GM19351 (cell line): ENCODE measurements around the gene PRAMEF1.
"Not testable (repeated sequence)": the region's sequence is repeated elsewhere in the genome, so short reads cannot be mapped to it uniquely, and the experiment has no call there.

Source experiments
- ATAC-seq: cut with Tn5 transposase; IDR thresholded peaks from one replicate; pipeline ENCODE4 v1.9.1; 2021; ENCODE audit warnings: mild to moderate bottlenecking, moderate library complexity; ENCODE audit not compliant: unreplicated experiment

PRAMEF1 gene

DNA sequence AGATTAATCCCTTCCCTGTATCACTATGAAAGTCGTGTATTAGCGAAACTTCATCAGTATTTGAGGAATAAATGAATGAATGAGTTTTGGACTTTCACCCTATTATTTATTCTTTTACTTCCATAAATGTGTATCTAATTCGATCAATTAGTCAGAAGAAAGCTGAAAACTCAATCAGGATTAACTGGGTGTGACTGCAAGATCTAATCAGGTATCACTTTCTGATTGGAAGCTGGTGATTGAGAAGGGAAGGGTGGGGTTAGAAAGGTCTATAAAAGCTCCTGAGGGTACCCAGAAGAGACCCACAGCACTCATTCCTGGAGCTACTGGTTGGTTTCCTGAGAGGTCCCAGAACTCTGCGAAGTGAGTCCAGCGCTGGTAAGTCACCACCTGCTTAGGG lies at the start of gene PRAMEF1:
PRAMEF1 (plus strand) TSS at position 301 of the 400 bp plus-strand sequence. CDS start 1,831 bp downstream, outside the sequence.
- ATAC-seq: not testable (repeated sequence)

DNA sequence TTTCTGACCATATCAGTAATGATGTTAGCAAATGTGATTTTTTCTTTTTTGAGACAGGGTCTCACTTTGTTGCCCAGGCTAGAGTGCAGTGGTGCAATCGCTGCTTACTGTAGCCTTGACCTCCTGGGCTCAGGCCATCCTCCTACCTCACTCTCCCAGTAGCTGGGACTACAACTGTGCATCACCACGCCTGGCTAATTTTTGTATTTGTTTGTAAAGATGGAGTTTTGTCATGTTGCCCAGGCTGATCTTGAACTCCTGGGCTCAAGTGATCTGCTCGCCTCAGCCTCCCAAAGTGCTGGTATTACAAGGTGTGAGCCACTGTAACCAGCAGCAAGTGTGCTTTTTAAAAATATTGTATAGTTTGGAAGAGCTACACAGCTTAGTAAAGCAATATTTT lies 49.3 kb upstream of the PRAMEF1 start:
- ATAC-seq: no peak

GRCh38 chr1:12745126-12745991 lies 45.8 kb upstream of the PRAMEF1 start:
- ATAC-seq: no peak

- ATAC-seq: peak; percentile 54
These were observed 45.2 kb upstream of the PRAMEF1 start, which contains the start of gene CFAP107 for GRCh38 chr1:12745992-12746323. TSS of gene CFAP107 (plus strand) at chr1:12746200. CDS start at chr1:12746431, 231 bp downstream.

DNA sequence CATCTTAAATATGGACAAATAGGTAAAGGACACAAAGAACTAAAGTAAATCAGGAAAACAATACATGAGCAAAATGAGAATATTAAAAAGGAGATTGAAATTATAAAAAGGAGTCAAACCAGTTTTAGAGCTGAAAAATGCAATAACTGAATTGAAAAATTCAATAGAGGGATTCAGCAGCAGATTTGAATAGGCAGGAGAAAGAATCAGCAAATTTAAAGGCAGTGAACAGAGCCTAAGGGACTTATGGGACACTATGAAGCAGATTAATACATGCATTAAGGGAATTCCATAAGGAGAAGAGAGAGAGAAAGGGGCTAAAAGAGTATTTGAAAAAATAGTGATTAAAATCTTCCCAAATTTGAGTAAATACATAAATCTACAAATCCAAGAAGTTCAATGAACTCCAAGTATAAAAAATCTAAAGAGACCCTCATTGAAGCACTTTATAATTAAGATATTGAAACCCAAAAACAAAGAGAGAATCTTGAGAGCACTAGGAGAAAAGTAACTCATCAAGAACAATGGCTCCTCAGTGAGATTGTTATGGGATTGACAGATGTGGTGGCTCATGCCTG lies 42.3 kb upstream of the PRAMEF1 start:
- ATAC-seq: no peak

- ATAC-seq: no peak
These were observed 36.5 kb upstream of the PRAMEF1 start for GRCh38 chr1:12754738-12755137.

GRCh38 chr1:12756273-12756672 lies 34.9 kb upstream of the PRAMEF1 start:
- ATAC-seq: no peak

GRCh38 chr1:12756768-12757413 lies 34.3 kb upstream of the PRAMEF1 start:
- ATAC-seq: no peak

GRCh38 chr1:12757836-12758235 lies 33.4 kb upstream of the PRAMEF1 start:
- no peak for ATAC-seq

DNA sequence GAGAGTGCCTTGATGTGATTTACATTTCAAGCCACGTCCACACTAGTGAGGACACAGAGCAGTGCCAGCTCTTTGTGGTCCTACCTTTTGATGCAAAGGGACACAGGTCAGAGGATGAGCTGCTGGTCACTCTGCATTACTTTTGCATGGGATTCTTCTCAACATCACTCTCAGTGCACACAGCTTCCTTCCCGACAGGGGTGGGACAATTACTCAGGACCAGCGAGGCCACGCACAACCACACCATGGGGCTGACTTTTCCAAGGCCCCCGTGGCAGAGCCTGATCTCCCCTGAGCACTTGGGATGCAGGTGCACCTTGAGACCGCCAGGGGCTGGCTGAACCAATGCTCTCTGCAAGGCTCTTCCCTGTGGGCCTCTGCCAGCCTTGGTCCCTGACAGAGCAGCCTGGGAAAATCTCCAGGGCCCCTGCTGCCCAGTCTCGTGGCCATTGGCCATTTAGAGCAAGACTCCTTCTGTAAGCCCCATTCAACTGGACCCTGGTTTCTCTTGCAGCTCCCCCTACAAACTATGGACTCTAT lies 30.9 kb upstream of the PRAMEF1 start:
- no peak for ATAC-seq

DNA sequence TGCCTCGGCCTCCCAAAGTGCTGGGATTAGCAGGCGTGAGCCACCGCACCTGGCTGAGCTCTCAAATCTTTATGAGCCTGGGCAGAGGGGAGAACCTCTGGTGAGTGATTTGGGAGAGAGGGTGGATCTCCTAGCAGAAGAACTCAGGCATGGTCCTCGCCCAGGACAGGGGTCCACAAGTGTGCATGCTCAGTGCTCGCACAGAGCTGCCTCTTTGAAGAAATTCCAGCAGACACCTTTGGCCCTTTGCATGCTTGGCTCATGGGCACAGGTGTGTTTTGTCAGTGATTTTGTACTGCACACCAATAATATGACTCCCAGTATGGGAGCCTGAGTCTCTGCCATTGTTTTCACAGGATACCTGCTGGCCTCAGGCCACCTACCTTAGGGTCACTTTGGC lies 29.4 kb upstream of the PRAMEF1 start:
- no peak for ATAC-seq

GRCh38 chr1:12762766-12763165 lies 28.4 kb upstream of the PRAMEF1 start:
- no peak for ATAC-seq

- no peak for ATAC-seq
These were observed 27.7 kb upstream of the PRAMEF1 start for GRCh38 chr1:12763479-12763878.

GRCh38 chr1:12764016-12764415 lies 27.2 kb upstream of the PRAMEF1 start:
- ATAC-seq: no peak

DNA sequence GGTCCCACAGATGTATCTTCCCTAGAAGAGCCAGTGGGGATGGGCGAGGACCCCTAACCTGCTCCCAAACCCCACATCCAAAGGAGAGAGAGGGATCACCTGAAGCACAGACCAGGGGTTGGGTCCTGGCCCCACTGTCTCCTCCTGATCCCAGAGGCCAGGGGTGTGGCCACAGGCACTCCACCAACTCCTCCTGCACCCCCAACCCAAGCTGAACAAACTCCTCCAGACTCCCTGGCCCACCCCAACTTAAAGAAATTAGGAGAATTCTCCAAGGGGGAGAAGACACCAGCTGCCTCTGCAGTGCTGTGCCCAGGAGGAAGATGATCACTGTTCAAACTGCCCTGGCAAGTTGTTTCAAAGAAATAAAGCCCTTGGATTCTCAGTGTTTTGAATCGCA lies 22.2 kb upstream of the PRAMEF1 start:
- ATAC-seq: no peak

- no peak for ATAC-seq
These were observed 21.2 kb upstream of the PRAMEF1 start for GRCh38 chr1:12769976-12770505.

- no peak for ATAC-seq
These were observed 20.6 kb upstream of the PRAMEF1 start for GRCh38 chr1:12770620-12771019.

DNA sequence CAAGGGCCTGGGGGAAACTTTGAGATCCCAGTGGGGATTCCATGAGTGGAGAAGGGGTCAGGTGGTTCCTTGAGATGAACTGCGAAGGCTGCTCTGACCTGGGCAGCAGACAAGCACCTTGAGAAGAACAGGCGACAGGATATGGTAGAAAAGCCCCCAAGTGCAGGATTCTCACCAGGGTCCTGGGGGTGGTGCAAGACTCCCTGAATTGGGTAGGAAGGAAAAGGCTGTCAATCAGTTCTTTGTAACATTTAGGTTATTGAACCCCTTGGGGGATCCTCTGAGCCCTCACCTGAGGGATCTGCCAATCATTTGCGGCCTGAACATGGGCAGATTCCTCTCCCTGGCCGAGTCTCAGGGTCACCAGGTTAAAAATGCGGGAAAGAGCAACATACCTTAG lies 20.0 kb upstream of the PRAMEF1 start:
- no peak for ATAC-seq

DNA sequence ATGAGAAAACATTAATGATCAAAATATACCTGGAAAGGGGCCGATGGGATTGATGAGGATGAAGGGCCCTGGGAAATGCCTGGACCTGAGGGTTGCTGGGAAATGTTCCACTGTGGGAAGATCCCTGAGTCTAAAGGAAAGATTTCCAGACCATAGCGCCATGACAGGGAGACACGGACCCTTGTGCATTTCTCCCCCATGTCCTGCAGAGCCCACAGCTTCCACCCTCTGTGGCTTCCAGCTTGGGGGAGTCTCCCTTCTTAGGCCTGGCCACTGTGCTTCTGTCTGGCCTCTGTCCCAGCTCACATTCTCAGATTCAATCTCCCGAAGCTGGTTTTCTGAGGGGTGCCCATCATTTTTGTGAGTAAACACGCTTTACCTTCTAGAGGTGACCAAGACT lies 18.7 kb upstream of the PRAMEF1 start:
- ATAC-seq: no peak

DNA sequence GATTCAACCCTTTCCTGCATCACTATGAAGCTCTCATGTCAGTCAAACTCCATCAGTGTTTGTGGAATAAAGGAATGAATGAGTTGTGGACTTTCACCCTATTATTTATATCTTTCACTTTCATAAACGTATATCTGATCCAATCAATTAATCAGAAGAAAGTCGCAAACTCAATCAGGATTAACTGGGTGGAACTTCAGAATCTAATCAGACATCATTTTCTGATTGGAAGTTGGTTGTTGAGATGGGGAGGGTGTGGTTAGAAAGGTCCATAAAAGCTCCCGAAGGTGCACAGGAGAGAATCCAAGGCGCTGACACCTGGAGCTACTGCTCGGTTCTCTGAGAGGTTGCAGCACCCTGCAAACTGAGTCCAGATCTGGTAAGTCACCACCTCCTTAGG lies 17.8 kb upstream of the PRAMEF1 start, which contains the start of gene PRAMEF12:
PRAMEF12 (plus strand) TSS at position 301 of the 400 bp plus-strand sequence. CDS start 1,130 bp downstream, outside the sequence.
- no peak for ATAC-seq

DNA sequence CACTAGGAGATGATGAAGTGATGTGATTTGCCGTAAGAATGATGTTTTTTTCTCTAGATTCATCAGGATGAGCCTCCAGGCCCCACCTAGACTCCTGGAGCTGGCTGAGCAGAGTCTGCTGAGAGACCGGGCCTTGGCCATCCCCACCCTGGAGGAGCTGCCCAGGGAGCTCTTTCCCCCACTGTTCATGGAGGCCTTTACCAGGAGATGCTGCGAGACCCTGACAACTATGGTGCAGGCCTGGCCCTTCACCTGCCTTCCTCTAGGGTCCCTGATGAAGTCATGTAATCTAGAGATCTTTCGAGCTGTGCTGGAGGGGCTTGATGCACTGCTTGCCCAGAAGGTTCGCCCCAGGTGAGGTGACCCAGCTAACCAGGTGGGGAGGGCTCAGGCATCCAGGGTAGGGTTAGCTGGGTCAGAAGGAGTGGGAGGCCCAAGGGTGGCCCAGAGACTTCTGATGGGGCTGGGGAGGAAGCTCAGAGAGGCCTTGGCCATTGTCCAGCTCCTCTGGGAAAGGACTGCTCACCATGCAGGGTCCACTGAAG lies 16.3 kb upstream of the PRAMEF1 start:
- ATAC-seq: no peak
